AG09309 (cell line): ENCODE data around the gene SH3PXD2A.

Experiments
- DNase-seq: peaks from one replicate; pipeline ENCODE4 v3.0.0-alpha.2; 2010; ENCODE audit warnings: low read depth
- H3K4me3 ChIP-seq: 2 replicates; pipeline ENCODE4 v1.5.1; 2011; ENCODE audit warnings: mild to moderate bottlenecking, low read depth, low read length, moderate library complexity; ENCODE audit not compliant: control insufficient read depth
- CTCF ChIP-seq: IDR thresholded peaks from 2 replicates; pipeline ENCODE4 v1.5.1; 2011; ENCODE audit warnings: mild to moderate bottlenecking, low read depth, low read length, inconsistent platforms; ENCODE audit not compliant: insufficient read depth, control insufficient read depth; ENCODE audit errors: missing control alignments

The SH3PXD2A gene

DNA sequence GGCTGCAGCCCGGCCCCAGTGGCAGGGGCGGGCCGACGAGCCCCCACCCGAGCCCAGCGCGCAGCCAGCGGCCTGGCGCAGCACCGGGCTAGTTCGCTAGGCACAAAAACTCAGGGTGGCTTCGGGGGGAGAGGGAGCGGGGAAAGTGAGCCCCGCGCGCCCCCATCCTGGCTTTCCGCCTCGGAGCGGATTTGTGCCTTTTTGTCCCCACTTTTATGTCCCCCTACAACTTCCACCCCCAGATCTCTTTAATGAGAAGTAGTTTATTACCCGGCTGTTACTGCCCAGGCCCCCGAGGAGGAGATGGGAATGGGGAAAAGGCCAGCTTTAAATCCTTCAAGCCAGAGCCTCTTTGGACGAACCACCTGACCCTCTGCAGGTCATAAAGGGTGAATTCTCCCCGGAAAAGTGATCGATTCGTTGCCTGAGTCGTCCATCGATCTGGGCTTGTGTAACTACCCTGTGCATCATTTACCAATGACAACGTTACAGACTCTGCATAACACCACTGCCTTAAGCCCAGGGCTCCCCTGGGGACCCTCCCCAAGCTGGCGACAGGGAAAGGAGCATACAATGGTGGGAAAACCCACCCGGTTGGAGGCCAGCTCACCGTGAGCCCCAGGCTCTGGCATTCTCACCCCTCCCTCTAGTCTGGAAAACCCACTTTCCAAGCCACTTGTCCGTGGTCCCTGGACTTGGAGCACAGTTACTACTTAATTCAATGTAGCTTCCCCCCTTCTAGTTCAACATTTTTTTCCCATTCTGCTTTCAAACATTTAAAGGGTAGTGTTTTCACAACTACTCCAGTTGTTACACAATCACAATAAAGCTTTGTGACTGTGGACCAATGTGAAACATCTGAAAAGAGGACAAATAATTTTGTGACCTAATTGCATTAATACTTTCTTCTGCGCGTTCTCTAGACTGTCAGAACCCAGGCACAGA, 748 bp upstream of the SH3PXD2A start:
- no peak for DNase-seq
- peak overlapping the region; percentile 88 for H3K4me3 ChIP-seq
- TF ChIP-seq CTCF, result no peak

DNA sequence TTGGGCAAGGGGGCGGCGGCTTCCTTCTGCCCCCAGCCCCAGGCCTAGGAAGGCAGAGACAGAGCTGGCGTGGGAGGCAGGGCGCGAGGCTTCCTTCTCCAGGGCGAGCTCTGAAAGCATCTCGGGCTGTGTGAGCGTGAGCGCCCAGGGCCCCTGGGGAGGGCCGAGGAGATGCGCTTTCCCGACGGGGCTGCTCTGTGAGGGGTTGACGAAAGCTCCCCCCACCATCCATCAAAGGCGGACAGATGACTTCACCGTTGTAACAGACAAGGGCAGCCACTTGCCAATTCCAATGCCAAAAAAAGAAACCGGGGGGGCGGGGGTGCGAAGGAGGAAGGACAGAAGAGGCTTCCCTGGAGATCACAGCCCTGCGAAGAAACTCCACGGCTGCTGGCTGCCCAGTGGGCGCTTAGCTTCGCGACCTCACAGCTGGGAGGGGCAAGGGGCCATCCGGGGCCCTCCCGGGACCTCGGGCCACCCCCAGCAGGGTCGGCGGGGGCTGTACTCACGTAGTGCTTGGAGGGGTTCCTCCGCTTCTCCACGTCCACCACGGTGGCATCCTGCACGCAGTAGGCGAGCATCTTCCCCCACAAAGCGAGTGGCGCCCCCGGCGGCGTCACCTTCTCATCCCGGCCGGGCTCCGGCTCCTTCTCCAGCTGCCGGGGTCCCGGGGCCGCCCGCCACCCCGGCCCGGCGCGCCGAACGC, 537 bp downstream of the SH3PXD2A start:
- no peak for DNase-seq
- peak; percentile 24 for TF ChIP-seq CTCF
- H3K4me3 ChIP-seq, result peak overlapping the region; percentile 88

GRCh38 chr10:103854265-103854685, 1.1 kb downstream of the SH3PXD2A start:
- no peak for DNase-seq
- peak overlapping the region; percentile 88 for H3K4me3 ChIP-seq
- no peak for TF ChIP-seq CTCF

GRCh38 chr10:103853428-103854264, 1.7 kb downstream of the SH3PXD2A start:
- H3K4me3 ChIP-seq, result no peak overlapping the region; the same call in 1 of the 2 replicates
- TF ChIP-seq CTCF, result no peak
- no peak for DNase-seq

DNA sequence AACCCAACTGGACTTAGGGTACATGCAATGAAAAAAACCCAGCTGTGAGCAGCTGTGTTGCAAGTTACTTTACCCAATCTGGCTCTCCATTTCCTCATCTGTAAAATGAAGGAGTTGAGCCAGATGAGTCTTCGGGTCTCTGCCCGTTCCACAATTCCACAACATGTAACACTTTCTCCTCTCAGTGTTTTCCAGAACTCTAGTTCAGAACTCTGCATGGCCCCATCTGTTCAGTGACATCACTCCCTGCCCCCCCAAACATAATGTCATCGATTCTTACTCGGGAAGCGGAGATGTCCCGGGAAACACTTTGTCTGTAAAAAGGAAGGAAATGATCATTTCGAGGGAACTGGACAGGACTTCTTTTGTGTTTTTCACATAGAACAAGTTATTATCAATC, 2.5 kb downstream of the SH3PXD2A start:
- no peak for DNase-seq
- H3K4me3 ChIP-seq, result no peak overlapping the region
- TF ChIP-seq CTCF, result no peak

- peak; percentile 91 for DNase-seq
- TF ChIP-seq CTCF, result no peak
- H3K4me3 ChIP-seq, result no peak overlapping the region
Observed at GRCh38 chr10:103852189-103852711, 3.1 kb downstream of the SH3PXD2A start.
